Kidney epithelial cell (primary cell): Measurements from ENCODE around the gene HOMER2. TPM values are rescaled to one million over a fixed set of nuclear protein-coding genes. Genes with fewer than 3 reads are reported as not detected.

Experiments
- DNase-seq: peaks from one replicate; pipeline ENCODE4 v3.0.0-alpha.2; 2010; ENCODE audit warnings: low read depth
- H3K27me3 ChIP-seq: 2 replicates; pipeline ENCODE4 v1.6.0; 2011; ENCODE audit warnings: low read length; ENCODE audit not compliant: control insufficient read depth, insufficient read depth
- H3K36me3 ChIP-seq: 2 replicates; pipeline ENCODE4 v1.5.1; 2011; ENCODE audit warnings: low read length; ENCODE audit not compliant: control insufficient read depth, insufficient read depth
- H3K4me3 ChIP-seq: 2 replicates; pipeline ENCODE4 v1.5.1; 2011; ENCODE audit warnings: low read depth, mild to moderate bottlenecking, control low read depth, low read length
- total RNA-seq: library from RNA; depleted of rRNA; stranded (reverse); fragments of >200 nt; gene quantifications from 2 replicates; pipeline ENCODE4 v1.2.3, GENCODE V29; 2015
- TF ChIP-seq, protein P1 (sequence below): IDR thresholded peaks from 2 replicates; pipeline ENCODE4 v1.5.1; 2011; ENCODE audit warnings: mild to moderate bottlenecking, moderate library complexity, low read length, control low read depth, inconsistent platforms; ENCODE audit not compliant: insufficient read depth, poor library complexity, severe bottlenecking

Gene HOMER2
- total RNA-seq, 1 donor from 2014 or later: 56.4 TPM

DNA sequence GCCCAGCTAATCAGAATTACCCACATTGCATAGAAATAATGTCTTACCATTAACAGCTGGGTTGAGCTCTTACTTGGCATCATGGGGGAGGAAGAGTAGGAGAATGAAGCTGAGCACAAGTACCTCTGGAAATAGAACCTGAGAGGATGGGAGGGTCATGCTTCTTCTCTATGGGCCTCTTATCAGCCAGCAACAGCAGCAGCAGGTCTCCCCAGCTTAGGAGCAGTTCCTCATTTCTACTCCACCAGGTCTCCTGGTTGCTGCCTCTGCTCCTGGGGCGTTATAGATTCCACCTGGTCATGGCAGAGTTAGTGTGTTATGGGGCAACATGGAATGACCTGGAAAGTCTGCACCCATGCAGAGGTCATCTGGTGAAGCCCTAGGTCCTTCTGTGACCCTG, 150.0 kb downstream of the HOMER2 start:
- Histone ChIP-seq H3K4me3 (no peak overlapping the region), H3K27me3 (no peaks in the 10 kb centered on the region), H3K36me3 (no peaks in the 10 kb centered on the region)
- TF ChIP-seq, protein P1, sequence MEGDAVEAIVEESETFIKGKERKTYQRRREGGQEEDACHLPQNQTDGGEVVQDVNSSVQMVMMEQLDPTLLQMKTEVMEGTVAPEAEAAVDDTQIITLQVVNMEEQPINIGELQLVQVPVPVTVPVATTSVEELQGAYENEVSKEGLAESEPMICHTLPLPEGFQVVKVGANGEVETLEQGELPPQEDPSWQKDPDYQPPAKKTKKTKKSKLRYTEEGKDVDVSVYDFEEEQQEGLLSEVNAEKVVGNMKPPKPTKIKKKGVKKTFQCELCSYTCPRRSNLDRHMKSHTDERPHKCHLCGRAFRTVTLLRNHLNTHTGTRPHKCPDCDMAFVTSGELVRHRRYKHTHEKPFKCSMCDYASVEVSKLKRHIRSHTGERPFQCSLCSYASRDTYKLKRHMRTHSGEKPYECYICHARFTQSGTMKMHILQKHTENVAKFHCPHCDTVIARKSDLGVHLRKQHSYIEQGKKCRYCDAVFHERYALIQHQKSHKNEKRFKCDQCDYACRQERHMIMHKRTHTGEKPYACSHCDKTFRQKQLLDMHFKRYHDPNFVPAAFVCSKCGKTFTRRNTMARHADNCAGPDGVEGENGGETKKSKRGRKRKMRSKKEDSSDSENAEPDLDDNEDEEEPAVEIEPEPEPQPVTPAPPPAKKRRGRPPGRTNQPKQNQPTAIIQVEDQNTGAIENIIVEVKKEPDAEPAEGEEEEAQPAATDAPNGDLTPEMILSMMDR: no peak
- no peak for DNase-seq

DNA sequence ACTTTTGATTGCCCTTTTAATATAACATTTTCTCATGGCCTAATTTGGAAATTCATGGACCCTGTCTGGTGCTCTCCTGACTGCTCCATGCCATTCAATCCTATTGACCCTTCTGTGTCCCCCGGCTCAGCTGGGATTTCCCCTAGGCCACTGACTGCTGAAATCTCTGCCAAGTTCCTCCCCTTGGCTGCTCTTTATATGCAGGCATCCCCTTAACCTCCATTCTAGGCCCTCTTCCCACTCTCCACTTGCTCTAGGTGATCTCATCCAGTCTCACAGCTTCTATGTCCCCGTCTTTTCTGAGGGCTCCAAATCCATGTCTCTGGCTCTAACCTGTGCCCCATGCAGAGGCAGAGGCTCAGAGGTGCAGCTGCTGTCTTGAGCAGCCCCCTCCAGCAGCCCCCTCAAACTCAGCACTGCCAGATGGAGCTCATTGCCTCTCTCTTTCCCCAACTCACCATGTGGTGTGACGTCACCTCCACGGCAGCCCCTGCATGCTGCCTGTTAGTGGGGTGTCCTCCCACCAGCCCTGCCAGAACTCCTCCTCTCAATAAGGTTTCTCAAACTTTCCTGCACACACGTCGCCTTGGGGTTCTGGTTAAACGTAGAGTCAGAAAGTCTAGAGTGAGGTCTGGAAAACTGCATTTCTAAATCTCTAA, 153.2 kb downstream of the HOMER2 start:
- Histone ChIP-seq H3K36me3 (no peaks in the 10 kb centered on the region), H3K27me3 (no peaks in the 10 kb centered on the region), H3K4me3 (no peak overlapping the region)
- no peak for DNase-seq
- TF ChIP-seq, protein P1: no peak

Other genes with a start within 250 kb of the HOMER2 start
- gene AP3B2, start 242.8 kb downstream of the HOMER2 start, total RNA-seq: 0.54 and 0.75 TPM in 2 replicates
- 0.13 TPM in 1 of 2 replicates, not detected in the other for gene FSD2, start 146.7 kb downstream of the HOMER2 start, total RNA-seq
- gene WHAMM, start 143.1 kb downstream of the HOMER2 start, total RNA-seq: 5.4 and 6.6 TPM in 2 replicates
- 37.2 and 39.2 TPM in 2 replicates for gene RAMAC, start 33.5 kb upstream of the HOMER2 start, total RNA-seq
- gene C15orf40, start 58.9 kb upstream of the HOMER2 start, total RNA-seq: 9.9 and 21.2 TPM in 2 replicates
- gene BTBD1, start 114.5 kb upstream of the HOMER2 start, total RNA-seq: 85.4 and 90.0 TPM in 2 replicates
- 17.4 and 21.4 TPM in 2 replicates for gene TM6SF1, start 154.9 kb upstream of the HOMER2 start, total RNA-seq